ENCODE data around the gene NDST3. TPM values are rescaled to one million over a fixed set of nuclear protein-coding genes. Genes with fewer than 3 reads are reported as not detected.

NDST3 gene
- total RNA-seq, 3 donors from 2014 or later = 0.29 TPM; not detected in 2

- no peaks in the 10 kb centered on the region for H3K9me3 ChIP-seq
- TF ChIP-seq POLR2A (IDR thresholded peaks at IDR 0.05) = no peak
- no peak for TF ChIP-seq CTCF (IDR thresholded peaks at IDR 0.05)
- no peak for TF ChIP-seq POLR2AphosphoS5 (IDR thresholded peaks at IDR 0.05)
- intact Hi-C loops (cut with DNase I; ENCODE audit: low total_unique reads) = no loop called here
- no peak for DNase-seq (ENCODE audit: low spot score in 2 of 2)
- H3K36me3 ChIP-seq = no peaks in the 10 kb centered on the region
- no peak overlapping the region for H3K27ac ChIP-seq
- no peaks in the 10 kb centered on the region for H3K4me1 ChIP-seq
- no peaks in the 10 kb centered on the region for H3K27me3 ChIP-seq
- H3K4me3 ChIP-seq = no peak overlapping the region
These were observed 187.0 kb downstream of the NDST3 start for GRCh38 chr4:118221227-118221800.

GRCh38 chr4:118224243-118224829, 190.1 kb downstream of the NDST3 start:
- Histone ChIP-seq H3K36me3 (no peaks in the 10 kb centered on the region), H3K4me1 (no peaks in the 10 kb centered on the region), H3K27me3 (no peaks in the 10 kb centered on the region), H3K9me3 (no peaks in the 10 kb centered on the region), H3K4me3 (no peak overlapping the region), H3K27ac (no peak overlapping the region)
- DNase-seq (ENCODE audit: low spot score in 2 of 2) = no peak
- TF ChIP-seq CTCF (IDR thresholded peaks at IDR 0.05) (peak; percentile 27 to 45 (median 31)), POLR2A (IDR thresholded peaks at IDR 0.05) (no peak)
- intact Hi-C loops (cut with DNase I; ENCODE audit: low total_unique reads) = no loop called here

GRCh38 chr4:118225511-118225910, 191.2 kb downstream of the NDST3 start:
- Histone ChIP-seq H3K36me3 (no peaks in the 10 kb centered on the region), H3K27me3 (no peaks in the 10 kb centered on the region), H3K27ac (no peak overlapping the region), H3K9me3 (no peaks in the 10 kb centered on the region), H3K4me3 (no peak overlapping the region), H3K4me1 (no peaks in the 10 kb centered on the region)
- intact Hi-C loops (cut with DNase I; ENCODE audit: low total_unique reads) = no loop called here
- DNase-seq (ENCODE audit: low spot score in 2 of 2) = no peak
- TF ChIP-seq POLR2AphosphoS5 (IDR thresholded peaks at IDR 0.05) = no peak
- no peak for TF ChIP-seq CTCF (IDR thresholded peaks at IDR 0.05)
- TF ChIP-seq POLR2A (IDR thresholded peaks at IDR 0.05) = no peak

- Histone ChIP-seq H3K36me3 (no peaks in the 10 kb centered on the region), H3K27ac (no peak overlapping the region), H3K9me3 (no peaks in the 10 kb centered on the region), H3K4me3 (no peak overlapping the region), H3K27me3 (no peaks in the 10 kb centered on the region), H3K4me1 (no peaks in the 10 kb centered on the region)
- intact Hi-C loops (cut with DNase I; ENCODE audit: low total_unique reads) = no loop called here
- DNase-seq (ENCODE audit: low spot score in 2 of 2) = no peak
- TF ChIP-seq CTCF (IDR thresholded peaks at IDR 0.05) = no peak
- TF ChIP-seq POLR2A (IDR thresholded peaks at IDR 0.05) = no peak
- no peak for TF ChIP-seq POLR2AphosphoS5 (IDR thresholded peaks at IDR 0.05)
These were observed 192.2 kb downstream of the NDST3 start for GRCh38 chr4:118226311-118227010.

- H3K9me3 ChIP-seq = no peaks in the 10 kb centered on the region
- H3K36me3 ChIP-seq = no peaks in the 10 kb centered on the region
- H3K4me3 ChIP-seq = no peak overlapping the region
- H3K27me3 ChIP-seq = no peaks in the 10 kb centered on the region
- H3K4me1 ChIP-seq = no peaks in the 10 kb centered on the region
- TF ChIP-seq POLR2AphosphoS5 (IDR thresholded peaks at IDR 0.05) = no peak
- TF ChIP-seq CTCF (IDR thresholded peaks at IDR 0.05) = no peak
- TF ChIP-seq POLR2A (IDR thresholded peaks at IDR 0.05) = no peak
- no peak overlapping the region for H3K27ac ChIP-seq
- intact Hi-C loops (cut with DNase I; ENCODE audit: low total_unique reads) = no loop called here
- no peak for DNase-seq (ENCODE audit: low spot score in 2 of 2)
These were observed 201.4 kb downstream of the NDST3 start for GRCh38 chr4:118235566-118236120.

Measured in breast epithelium (tissue), 4 donors.